GM12865 (cell line): ENCODE data around the gene PLA2R1.
A peak's percentile ranks its signal among the peaks of the same experiment; 100 is the strongest.

Experiments
- DNase-seq: peaks from one replicate; pipeline ENCODE4 v3.0.0; 2010; ENCODE audit warnings: low read depth
- H3K4me3 ChIP-seq: 2 replicates; pipeline ENCODE4 v1.5.1; 2011; ENCODE audit warnings: mild to moderate bottlenecking, low read depth, low read length, control low read depth
- CTCF ChIP-seq: IDR thresholded peaks from 2 replicates; pipeline ENCODE4 v1.5.1; 2011; ENCODE audit warnings: low read length, control low read depth, low read depth, inconsistent platforms; ENCODE audit not compliant: insufficient read depth; ENCODE audit errors: missing control alignments

Gene PLA2R1

GRCh38 chr2:159961451-159961850, 101.0 kb downstream of the PLA2R1 start:
- no peak for TF ChIP-seq CTCF
- DNase-seq, result no peak
- H3K4me3 ChIP-seq, result no peak overlapping the region

GRCh38 chr2:159961037-159961436, 101.4 kb downstream of the PLA2R1 start:
- DNase-seq, result no peak
- TF ChIP-seq CTCF, result no peak
- H3K4me3 ChIP-seq, result no peak overlapping the region

GRCh38 chr2:159960414-159960813, 102.0 kb downstream of the PLA2R1 start:
- H3K4me3 ChIP-seq, result no peak overlapping the region
- no peak for TF ChIP-seq CTCF
- DNase-seq, result peak; percentile 58

GRCh38 chr2:159959136-159959535, 103.3 kb downstream of the PLA2R1 start:
- H3K4me3 ChIP-seq, result no peak overlapping the region
- TF ChIP-seq CTCF, result no peak
- DNase-seq, result no peak

GRCh38 chr2:159953136-159953823, 109.1 kb downstream of the PLA2R1 start:
- DNase-seq, result no peak
- H3K4me3 ChIP-seq, result no peak overlapping the region
- no peak for TF ChIP-seq CTCF

GRCh38 chr2:159946326-159946999, 116.0 kb downstream of the PLA2R1 start:
- no peak for TF ChIP-seq CTCF
- no peak overlapping the region for H3K4me3 ChIP-seq
- no peak for DNase-seq
